Fibroblast of lung (primary cell): Measurements from ENCODE around the gene KIAA0753. TPM values are rescaled to one million over a fixed set of nuclear protein-coding genes. Genes with fewer than 3 reads are reported as not detected.

ENCODE experiments used
- DNase-seq, 2 donors: peaks; one replicate each; pipeline versions ENCODE4 v3.0.0 to v3.0.0-alpha.2; 2010; ENCODE audit warnings: low read depth in 2 of 2
- H2AFZ ChIP-seq: 2 replicates; pipeline ENCODE4 v1.5.1; 2012; ENCODE audit warnings: low read length, control low read depth, inconsistent platforms
- H3K27ac ChIP-seq: 2 replicates; pipeline ENCODE4 v1.5.1; 2011; ENCODE audit warnings: low read length, control low read depth; ENCODE audit not compliant: insufficient read depth
- H3K27me3 ChIP-seq: 2 replicates; pipeline ENCODE4 v1.5.1; 2011; ENCODE audit warnings: mild to moderate bottlenecking, low read length; ENCODE audit not compliant: control insufficient read depth, insufficient read depth
- H3K36me3 ChIP-seq: 2 replicates; pipeline ENCODE4 v1.5.1; 2011; ENCODE audit warnings: low read length; ENCODE audit not compliant: control insufficient read depth, insufficient read depth
- H3K4me1 ChIP-seq: 2 replicates; pipeline ENCODE4 v1.5.1; 2011; ENCODE audit warnings: low read length; ENCODE audit not compliant: control insufficient read depth, insufficient read depth; ENCODE audit errors: extremely low read depth
- H3K4me2 ChIP-seq: 2 replicates; pipeline ENCODE4 v1.5.1; 2011; ENCODE audit warnings: low read length, control low read depth; ENCODE audit not compliant: insufficient read depth; ENCODE audit errors: extremely low read depth
- H3K4me3 ChIP-seq, 4 experiments: fragments of 200-600 bp in 1 of 4; sonication (generic) in 1 of 4; replicated peaks in 1 of 4; 2 replicates each; pipeline ENCODE4 v1.5.1; 2011 to 2016; ENCODE audit warnings: low read length in 4 of 4, low read depth in 3 of 4, mild to moderate bottlenecking in 3 of 4, control low read depth in 2 of 4, inconsistent platforms in 1 of 4, mixed read lengths in 1 of 4; ENCODE audit not compliant: insufficient read depth in 1 of 4; ENCODE audit errors: control extremely low read depth in 1 of 4
- H3K79me2 ChIP-seq: 2 replicates; pipeline ENCODE4 v1.5.1; 2012; ENCODE audit warnings: mild to moderate bottlenecking, low read length, inconsistent platforms; ENCODE audit not compliant: control insufficient read depth, insufficient read depth
- H3K9ac ChIP-seq: 2 replicates; pipeline ENCODE4 v1.5.1; 2011; ENCODE audit warnings: mild to moderate bottlenecking, low read length, control low read depth; ENCODE audit not compliant: insufficient read depth
- H3K9me3 ChIP-seq: 2 replicates; pipeline ENCODE4 v1.5.1; 2012; ENCODE audit warnings: low read depth, low read length; ENCODE audit not compliant: control insufficient read depth, insufficient read depth
- H4K20me1 ChIP-seq: 2 replicates; pipeline ENCODE4 v1.5.1; 2011; ENCODE audit warnings: low read length; ENCODE audit not compliant: control insufficient read depth, insufficient read depth; ENCODE audit errors: extremely low read depth
- EZH2 ChIP-seq: IDR thresholded peaks from 2 replicates; pipeline ENCODE4 v1.5.1; 2012; ENCODE audit warnings: low read length, control low read depth, mild to moderate bottlenecking; ENCODE audit errors: missing control alignments
- polyA plus RNA-seq, 2 donors: library from polyadenylated mRNA; depleted of rRNA in 1 of 2; stranded (reverse) in 1 of 2; unstranded in 1 of 2; fragments of >200 nt; gene quantifications; 2 replicates each; pipeline ENCODE4 v1.2.1, GENCODE V29; 2011 to 2012; ENCODE audit warnings: missing spikeins in 1 of 2
- total RNA-seq: library from RNA; depleted of rRNA; stranded (reverse); fragments of >200 nt; gene quantifications from 2 replicates; pipeline ENCODE4 v1.2.1, GENCODE V29; 2014
- TF ChIP-seq, protein P1 (sequence below), 2 donors: IDR thresholded peaks in 1 of 2; conservative IDR thresholded peaks in 1 of 2; 1 replicate in 1 of 2; 2 replicates in 1 of 2; pipeline ENCODE4 v1.5.1; 2011 to 2012; ENCODE audit warnings: low read length in 2 of 2, control low read depth in 1 of 2, inconsistent platforms in 1 of 2, low read depth in 1 of 2, mild to moderate bottlenecking in 1 of 2

KIAA0753 gene
- total and polyA plus RNA-seq, 2 donors (not counting 1 experiment from before 2014, with no cell fraction given) = 5.8 to 12.9 TPM

DNA sequence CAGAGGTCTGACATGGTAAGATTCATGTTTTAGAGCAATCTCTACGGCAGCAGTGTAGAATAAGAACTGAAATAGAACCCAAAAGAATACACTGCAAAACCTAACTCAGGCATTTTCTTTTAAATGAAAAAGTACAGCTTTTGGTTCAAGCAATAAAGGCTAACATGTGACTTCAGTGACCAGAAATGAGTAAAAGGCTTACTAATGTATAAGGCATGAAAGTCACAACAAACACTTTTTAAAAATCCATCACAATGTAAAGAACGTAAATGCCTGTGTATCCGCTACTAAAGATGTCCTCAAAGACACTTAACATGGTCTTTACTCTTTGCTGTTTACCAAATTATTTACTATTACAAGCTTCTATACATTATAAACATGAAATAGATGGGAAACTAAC is 16.6 kb downstream of the KIAA0753 start:
- H3K27me3 ChIP-seq = no peaks in the 10 kb centered on the region
- H2AFZ ChIP-seq = no peak overlapping the region
- H4K20me1 ChIP-seq = no peaks in the 10 kb centered on the region
- peak; percentile 18 to 35 for DNase-seq
- no peaks in the 10 kb centered on the region for H3K9me3 ChIP-seq
- H3K36me3 ChIP-seq = peaks cover 3% of the 10 kb centered on the region
- H3K79me2 ChIP-seq = no peaks in the 10 kb centered on the region
- H3K4me1 ChIP-seq = no peaks in the 10 kb centered on the region
- H3K9ac ChIP-seq = no peak overlapping the region
- no peak for TF ChIP-seq EZH2
- TF ChIP-seq, protein P1, sequence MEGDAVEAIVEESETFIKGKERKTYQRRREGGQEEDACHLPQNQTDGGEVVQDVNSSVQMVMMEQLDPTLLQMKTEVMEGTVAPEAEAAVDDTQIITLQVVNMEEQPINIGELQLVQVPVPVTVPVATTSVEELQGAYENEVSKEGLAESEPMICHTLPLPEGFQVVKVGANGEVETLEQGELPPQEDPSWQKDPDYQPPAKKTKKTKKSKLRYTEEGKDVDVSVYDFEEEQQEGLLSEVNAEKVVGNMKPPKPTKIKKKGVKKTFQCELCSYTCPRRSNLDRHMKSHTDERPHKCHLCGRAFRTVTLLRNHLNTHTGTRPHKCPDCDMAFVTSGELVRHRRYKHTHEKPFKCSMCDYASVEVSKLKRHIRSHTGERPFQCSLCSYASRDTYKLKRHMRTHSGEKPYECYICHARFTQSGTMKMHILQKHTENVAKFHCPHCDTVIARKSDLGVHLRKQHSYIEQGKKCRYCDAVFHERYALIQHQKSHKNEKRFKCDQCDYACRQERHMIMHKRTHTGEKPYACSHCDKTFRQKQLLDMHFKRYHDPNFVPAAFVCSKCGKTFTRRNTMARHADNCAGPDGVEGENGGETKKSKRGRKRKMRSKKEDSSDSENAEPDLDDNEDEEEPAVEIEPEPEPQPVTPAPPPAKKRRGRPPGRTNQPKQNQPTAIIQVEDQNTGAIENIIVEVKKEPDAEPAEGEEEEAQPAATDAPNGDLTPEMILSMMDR (conservative IDR thresholded peaks at IDR 0.05 in 1 of 2, IDR thresholded peaks at IDR 0.05 in 1 of 2; ENCODE audit: low read depth in 1 of 2, low read length in 2 of 2) = no peak
- no peak overlapping the region for H3K4me3 ChIP-seq
- no peak overlapping the region for H3K4me2 ChIP-seq
- no peak overlapping the region for H3K27ac ChIP-seq

DNA sequence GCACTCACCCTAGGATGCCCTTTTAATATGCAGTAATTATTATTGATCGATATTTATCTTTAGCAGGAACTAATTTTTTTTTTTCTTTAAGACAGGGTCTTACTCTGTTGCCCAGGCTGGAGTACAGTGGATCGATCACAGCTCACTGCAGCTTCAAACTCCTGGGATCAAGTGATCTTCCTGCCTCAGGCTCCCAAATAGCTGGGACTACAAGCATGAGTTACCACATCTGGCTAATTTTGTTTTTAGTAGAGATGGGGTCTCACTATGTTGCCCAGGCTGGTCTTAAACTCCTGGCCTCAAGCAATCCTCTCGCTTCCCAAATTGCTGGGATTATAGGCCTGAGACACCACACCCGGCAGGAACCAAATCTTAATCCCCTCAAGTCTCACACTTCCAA is 29.3 kb downstream of the KIAA0753 start:
- Histone ChIP-seq H3K9ac (no peak overlapping the region), H3K27ac (no peak overlapping the region), H3K4me3 (no peak overlapping the region), H2AFZ (no peak overlapping the region), H3K36me3 (peaks cover 11% of the 10 kb centered on the region), H3K4me1 (no peaks in the 10 kb centered on the region), H3K79me2 (no peaks in the 10 kb centered on the region), H3K4me2 (no peak overlapping the region), H3K9me3 (no peaks in the 10 kb centered on the region), H4K20me1 (no peaks in the 10 kb centered on the region), H3K27me3 (no peaks in the 10 kb centered on the region)
- no peak for TF ChIP-seq EZH2
- TF ChIP-seq, protein P1 (conservative IDR thresholded peaks at IDR 0.05 in 1 of 2, IDR thresholded peaks at IDR 0.05 in 1 of 2; ENCODE audit: low read depth in 1 of 2, low read length in 2 of 2) = no peak
- DNase-seq = no peak

DNA sequence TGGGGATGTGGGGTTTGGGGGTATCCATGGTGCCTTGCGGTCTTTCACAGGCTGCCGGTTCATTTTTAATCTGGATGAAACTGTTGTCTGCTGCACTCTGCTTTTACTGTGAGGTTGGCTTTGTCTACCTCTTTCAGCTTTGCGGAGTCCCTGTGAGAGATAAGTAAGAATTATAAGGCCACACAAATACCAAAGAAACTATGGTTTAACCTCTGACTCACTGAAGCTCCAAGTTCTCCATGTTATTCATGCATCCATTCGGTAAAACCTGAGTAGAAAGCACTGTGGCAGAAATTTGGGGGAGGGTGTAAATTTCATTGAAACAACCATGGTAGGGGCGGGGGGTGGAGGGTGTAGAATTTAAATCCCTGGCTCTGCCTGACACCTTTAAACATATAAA is 30.5 kb downstream of the KIAA0753 start:
- no peaks in the 10 kb centered on the region for H3K79me2 ChIP-seq
- DNase-seq = peak in 1 of 2 donors; percentile 61
- H3K27ac ChIP-seq = no peak overlapping the region
- no peak overlapping the region for H3K4me3 ChIP-seq
- no peaks in the 10 kb centered on the region for H3K4me1 ChIP-seq
- H3K4me2 ChIP-seq = no peak overlapping the region
- H2AFZ ChIP-seq = no peak overlapping the region
- H3K9me3 ChIP-seq = no peaks in the 10 kb centered on the region
- peaks cover 13% of the 10 kb centered on the region for H3K36me3 ChIP-seq
- no peaks in the 10 kb centered on the region for H4K20me1 ChIP-seq
- H3K27me3 ChIP-seq = no peaks in the 10 kb centered on the region
- no peak for TF ChIP-seq EZH2
- TF ChIP-seq, protein P1 (conservative IDR thresholded peaks at IDR 0.05 in 1 of 2, IDR thresholded peaks at IDR 0.05 in 1 of 2; ENCODE audit: low read depth in 1 of 2, low read length in 2 of 2) = no peak
- H3K9ac ChIP-seq = no peak overlapping the region
